Measurements from ENCODE around the gene C2orf76.

DNA sequence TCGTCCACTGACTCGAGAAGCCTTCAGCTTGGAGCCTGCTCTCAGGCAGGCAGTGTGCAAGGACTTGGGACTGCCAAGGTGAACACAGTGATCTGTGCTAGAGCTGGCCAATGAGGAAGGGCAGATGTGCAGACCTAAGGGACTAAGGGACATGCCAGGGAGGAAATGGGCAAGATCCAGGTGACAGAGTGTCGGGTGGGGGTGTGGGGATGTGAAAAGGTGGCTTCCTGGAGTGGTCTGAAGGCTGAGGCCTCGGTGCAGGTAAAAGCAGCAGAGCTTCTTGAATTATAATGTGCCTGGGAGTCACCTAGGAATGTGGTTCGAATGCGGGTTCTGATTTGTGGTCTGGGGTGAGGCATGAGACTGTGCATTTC is 101.0 kb downstream of the C2orf76 start:
- TF ChIP-seq SRF (IDR thresholded peaks at IDR 0.05; ENCODE audit: low read depth in 2 of 2, low read length in 2 of 2) (no peak), POLR2AphosphoS5 (IDR thresholded peaks at IDR 0.05; ENCODE audit: low read length) (no peak), HCFC1 (IDR thresholded peaks at IDR 0.05; ENCODE audit: low read length) (no peak)
- TF ChIP-seq, protein P1, sequence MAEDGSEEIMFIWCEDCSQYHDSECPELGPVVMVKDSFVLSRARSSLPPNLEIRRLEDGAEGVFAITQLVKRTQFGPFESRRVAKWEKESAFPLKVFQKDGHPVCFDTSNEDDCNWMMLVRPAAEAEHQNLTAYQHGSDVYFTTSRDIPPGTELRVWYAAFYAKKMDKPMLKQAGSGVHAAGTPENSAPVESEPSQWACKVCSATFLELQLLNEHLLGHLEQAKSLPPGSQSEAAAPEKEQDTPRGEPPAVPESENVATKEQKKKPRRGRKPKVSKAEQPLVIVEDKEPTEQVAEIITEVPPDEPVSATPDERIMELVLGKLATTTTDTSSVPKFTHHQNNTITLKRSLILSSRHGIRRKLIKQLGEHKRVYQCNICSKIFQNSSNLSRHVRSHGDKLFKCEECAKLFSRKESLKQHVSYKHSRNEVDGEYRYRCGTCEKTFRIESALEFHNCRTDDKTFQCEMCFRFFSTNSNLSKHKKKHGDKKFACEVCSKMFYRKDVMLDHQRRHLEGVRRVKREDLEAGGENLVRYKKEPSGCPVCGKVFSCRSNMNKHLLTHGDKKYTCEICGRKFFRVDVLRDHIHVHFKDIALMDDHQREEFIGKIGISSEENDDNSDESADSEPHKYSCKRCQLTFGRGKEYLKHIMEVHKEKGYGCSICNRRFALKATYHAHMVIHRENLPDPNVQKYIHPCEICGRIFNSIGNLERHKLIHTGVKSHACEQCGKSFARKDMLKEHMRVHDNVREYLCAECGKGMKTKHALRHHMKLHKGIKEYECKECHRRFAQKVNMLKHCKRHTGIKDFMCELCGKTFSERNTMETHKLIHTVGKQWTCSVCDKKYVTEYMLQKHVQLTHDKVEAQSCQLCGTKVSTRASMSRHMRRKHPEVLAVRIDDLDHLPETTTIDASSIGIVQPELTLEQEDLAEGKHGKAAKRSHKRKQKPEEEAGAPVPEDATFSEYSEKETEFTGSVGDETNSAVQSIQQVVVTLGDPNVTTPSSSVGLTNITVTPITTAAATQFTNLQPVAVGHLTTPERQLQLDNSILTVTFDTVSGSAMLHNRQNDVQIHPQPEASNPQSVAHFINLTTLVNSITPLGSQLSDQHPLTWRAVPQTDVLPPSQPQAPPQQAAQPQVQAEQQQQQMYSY (CRISPR knock-in tag; IDR thresholded peaks at IDR 0.05), result no peak
- TF ChIP-seq, protein P2, sequence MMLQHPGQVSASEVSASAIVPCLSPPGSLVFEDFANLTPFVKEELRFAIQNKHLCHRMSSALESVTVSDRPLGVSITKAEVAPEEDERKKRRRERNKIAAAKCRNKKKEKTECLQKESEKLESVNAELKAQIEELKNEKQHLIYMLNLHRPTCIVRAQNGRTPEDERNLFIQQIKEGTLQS (IDR thresholded peaks at IDR 0.05; ENCODE audit: borderline replicate concordance, extremely low read depth, low read depth, low read length), result no peak
- TF ChIP-seq, protein P3, sequence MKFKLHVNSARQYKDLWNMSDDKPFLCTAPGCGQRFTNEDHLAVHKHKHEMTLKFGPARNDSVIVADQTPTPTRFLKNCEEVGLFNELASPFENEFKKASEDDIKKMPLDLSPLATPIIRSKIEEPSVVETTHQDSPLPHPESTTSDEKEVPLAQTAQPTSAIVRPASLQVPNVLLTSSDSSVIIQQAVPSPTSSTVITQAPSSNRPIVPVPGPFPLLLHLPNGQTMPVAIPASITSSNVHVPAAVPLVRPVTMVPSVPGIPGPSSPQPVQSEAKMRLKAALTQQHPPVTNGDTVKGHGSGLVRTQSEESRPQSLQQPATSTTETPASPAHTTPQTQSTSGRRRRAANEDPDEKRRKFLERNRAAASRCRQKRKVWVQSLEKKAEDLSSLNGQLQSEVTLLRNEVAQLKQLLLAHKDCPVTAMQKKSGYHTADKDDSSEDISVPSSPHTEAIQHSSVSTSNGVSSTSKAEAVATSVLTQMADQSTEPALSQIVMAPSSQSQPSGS (IDR thresholded peaks at IDR 0.05; ENCODE audit: low read length), result no peak

All from GM12878 (cell line).